IMR-90 (cell line): Measurements from ENCODE around the gene CABP7. TPM values are rescaled to one million over a fixed set of nuclear protein-coding genes. Genes with fewer than 3 reads are reported as not detected.

ENCODE experiments used
- ATAC-seq: fragments of 200-7000 bp; cut with Tn5 transposase; 2 replicates; pipeline ENCODE4 v1.9.1; 2020; ENCODE audit warnings: low read depth, mild to moderate bottlenecking, moderate library complexity
- BruUV-seq: library from RNA; stranded (reverse); fragments of 400-500 nt; replicated peaks from 2 replicates; lab custom pipeline; 2021; lab: Mats Ljungman, UMichigan
- CTCF ChIA-PET: fragments of 300-600 bp; formaldehyde crosslinking; extraction: SDS; loops from one replicate; lab custom pipeline; 2021; ENCODE audit warnings: antibody characterized with exemption; lab: Yijun Ruan, JAX
- POLR2A ChIA-PET: fragments of 300-600 bp; sonication (Branson Sonifier 250); formaldehyde crosslinking; loops from one replicate; lab custom pipeline; 2022; ENCODE audit warnings: antibody characterized with exemption; ENCODE audit not compliant: unreplicated experiment; lab: Charles Lee
- DNase-seq: peaks from one replicate; pipeline ENCODE4 v3.0.0; 2013
- H2AFZ ChIP-seq: replicated peaks from 2 replicates; pipeline ENCODE3; 2013; ENCODE audit warnings: low read length, mild to moderate bottlenecking; ENCODE audit not compliant: poor library complexity
- H2AK5ac ChIP-seq: 2 replicates; pipeline ENCODE4 v1.6.1; 2013; ENCODE audit warnings: low read depth, low read length, inconsistent platforms
- H2AK9ac ChIP-seq: replicated peaks from 2 replicates; pipeline ENCODE3; 2013; ENCODE audit warnings: mild to moderate bottlenecking, low read depth, low read length, moderate library complexity; ENCODE audit not compliant: poor library complexity
- H2BK120ac ChIP-seq: 2 replicates; pipeline ENCODE4 v1.6.1; 2013; ENCODE audit warnings: low read depth, low read length, inconsistent platforms
- H2BK15ac ChIP-seq: 3 replicates; pipeline ENCODE4 v1.6.1; 2013; ENCODE audit warnings: low read depth, low read length, inconsistent platforms
- H2BK20ac ChIP-seq: 2 replicates; pipeline ENCODE4 v1.6.1; 2013; ENCODE audit warnings: low read depth, mild to moderate bottlenecking, inconsistent platforms, low read length, moderate library complexity
- H2BK5ac ChIP-seq: 2 replicates; pipeline ENCODE4 v1.6.1; 2013; ENCODE audit warnings: mild to moderate bottlenecking, low read depth, low read length, inconsistent platforms; ENCODE audit not compliant: poor library complexity, severe bottlenecking
- H3K14ac ChIP-seq: replicated peaks from 2 replicates; pipeline ENCODE4 v1.6.1; 2013; ENCODE audit warnings: low read depth, low read length, inconsistent platforms
- H3K18ac ChIP-seq: 2 replicates; pipeline ENCODE4 v1.6.1; 2013; ENCODE audit warnings: low read depth, low read length, control low read depth
- H3K23ac ChIP-seq: 2 replicates; pipeline ENCODE4 v1.6.1; 2013; ENCODE audit warnings: low read depth, low read length, inconsistent platforms
- H3K27ac ChIP-seq: 2 replicates; pipeline ENCODE4 v1.5.1; 2013; ENCODE audit warnings: mild to moderate bottlenecking, control low read depth, low read length; ENCODE audit not compliant: insufficient read depth
- H3K27me3 ChIP-seq: 2 replicates; pipeline ENCODE4 v1.6.1; 2013; ENCODE audit warnings: low read length; ENCODE audit not compliant: control insufficient read depth, insufficient read depth
- H3K36me3 ChIP-seq: 2 replicates; pipeline ENCODE4 v1.6.1; 2013; ENCODE audit warnings: low read length, mixed read lengths; ENCODE audit not compliant: control insufficient read depth, insufficient read depth
- H3K4ac ChIP-seq: 2 replicates; pipeline ENCODE4 v1.6.1; 2013; ENCODE audit warnings: low read depth, low read length, inconsistent platforms
- H3K4me1 ChIP-seq: 2 replicates; pipeline ENCODE4 v1.6.1; 2013; ENCODE audit warnings: low read length, mixed read lengths; ENCODE audit not compliant: control insufficient read depth, insufficient read depth
- H3K4me2 ChIP-seq: 2 replicates; pipeline ENCODE4 v1.6.1; 2013; ENCODE audit warnings: low read depth, mild to moderate bottlenecking, control low read depth, low read length, moderate library complexity
- H3K4me3 ChIP-seq: 2 replicates; pipeline ENCODE4 v1.5.1; 2013; ENCODE audit warnings: low read depth, mild to moderate bottlenecking, control low read depth, low read length, moderate library complexity; ENCODE audit not compliant: insufficient read depth
- H3K56ac ChIP-seq: 2 replicates; pipeline ENCODE4 v1.6.1; 2013; ENCODE audit warnings: low read length, inconsistent platforms; ENCODE audit not compliant: insufficient read depth; ENCODE audit errors: extremely low read depth
- H3K79me1 ChIP-seq, 2 experiments: 2 replicates each; pipeline ENCODE4 v1.6.1; 2013; ENCODE audit warnings: low read length in 2 of 2, inconsistent platforms in 1 of 2, low read depth in 1 of 2
- H3K9ac ChIP-seq: 2 replicates; pipeline ENCODE4 v1.6.1; 2013; ENCODE audit warnings: low read depth, low read length, control low read depth
- H3K9me1 ChIP-seq: 2 replicates; pipeline ENCODE4 v1.6.1; 2013; ENCODE audit warnings: low read length, inconsistent platforms; ENCODE audit not compliant: insufficient read depth
- H3K9me3 ChIP-seq: 2 replicates; pipeline ENCODE4 v1.6.1; 2013; ENCODE audit warnings: low read length; ENCODE audit not compliant: control insufficient read depth, insufficient read depth
- H4K20me1 ChIP-seq: 2 replicates; pipeline ENCODE4 v1.6.1; 2013; ENCODE audit warnings: low read length, inconsistent platforms; ENCODE audit not compliant: insufficient read depth
- H4K5ac ChIP-seq: 2 replicates; pipeline ENCODE4 v1.6.1; 2013; ENCODE audit warnings: mild to moderate bottlenecking, low read depth, low read length, control low read depth
- H4K8ac ChIP-seq, 2 experiments: 2 replicates each; pipeline ENCODE4 v1.6.1; 2013; ENCODE audit warnings: low read depth in 2 of 2, low read length in 2 of 2, control low read depth in 1 of 2, inconsistent platforms in 1 of 2
- H4K91ac ChIP-seq: 2 replicates; pipeline ENCODE4 v1.6.1; 2013; ENCODE audit warnings: low read depth, low read length, inconsistent platforms; ENCODE audit not compliant: insufficient read depth
- CEBPB ChIP-seq: IDR thresholded peaks from 2 replicates; pipeline ENCODE4 v1.6.1; 2012; ENCODE audit warnings: low read depth, low read length, improper control_type of control experiment
- CHD1 ChIP-seq: IDR thresholded peaks from 2 replicates; pipeline ENCODE4 v1.6.1; 2012; ENCODE audit warnings: low read depth, low read length, improper control_type of control experiment
- FOS ChIP-seq: fragments of 150-350 bp; IDR thresholded peaks from 2 replicates; pipeline ENCODE4 v1.6.1; 2016; ENCODE audit warnings: low read depth, low read length
- MXI1 ChIP-seq: IDR thresholded peaks from 2 replicates; pipeline ENCODE4 v1.6.1; 2012; ENCODE audit warnings: low read depth, mild to moderate bottlenecking, low read length, moderate library complexity, borderline replicate concordance
- POLR2A ChIP-seq: IDR thresholded peaks from 2 replicates; pipeline ENCODE4 v1.6.1; 2012; ENCODE audit warnings: mild to moderate bottlenecking, low read depth, low read length
- SMC3 ChIP-seq: fragments of 150-350 bp; IDR thresholded peaks from 2 replicates; pipeline ENCODE4 v1.6.1; 2016; ENCODE audit warnings: low read depth, mild to moderate bottlenecking, antibody characterized with exemption, low read length, moderate library complexity
- WGBS, 2 experiments: methylation state at CpG; one replicate each; pipeline versions ENCODE4 v1.1.5 to v1.1.7; 2013; ENCODE audit warnings: missing lambda C conversion rate in 2 of 2; ENCODE audit not compliant: insufficient read length in 1 of 2; ENCODE audit errors: extremely low coverage in 2 of 2; 5-methylcytosine and 5-hydroxymethylcytosine counted together
- dilution Hi-C: fragments of 300-500 bp; cut with HindIII; formaldehyde crosslinking; loops from one replicate; pipeline ENCODE4 v1.14.3; 2018; ENCODE audit warnings: low sequenced_read_pairs; ENCODE audit not compliant: unreplicated experiment
- in situ Hi-C: fragments of 300-500 bp; cut with MboI; formaldehyde crosslinking; loops from 3 replicates; pipeline ENCODE4 v1.14.3; 2019; ENCODE audit warnings: low sequenced_read_pairs, inconsistent platforms, mixed read lengths
- intact Hi-C: fragments of 100-400 bp; cut with micrococcal nuclease; formaldehyde crosslinking; loops from 2 replicates; pipeline ENCODE4 v1.10.0; 2022
- polyA plus RNA-seq, 3 experiments: library from polyadenylated mRNA; depleted of rRNA; stranded (reverse); fragments of >200 nt; gene quantifications; 2 replicates each; pipeline ENCODE4 v1.2.3, GENCODE V29; 2012; ENCODE audit warnings: low replicate concordance in 1 of 3
- total RNA-seq: library from RNA; depleted of rRNA; stranded (reverse); fragments of >200 nt; gene quantifications from 2 replicates; pipeline ENCODE4 v1.2.3, GENCODE V29; 2012
- TF ChIP-seq, protein P1 (sequence below): fragments of 150-350 bp; IDR thresholded peaks from 2 replicates; pipeline ENCODE4 v1.6.1; 2016; ENCODE audit warnings: low read depth, mild to moderate bottlenecking, low read length, moderate library complexity, borderline replicate concordance
- TF ChIP-seq, protein P2 (sequence below): fragments of 150-350 bp; IDR thresholded peaks from 2 replicates; pipeline ENCODE4 v1.6.1; 2017; ENCODE audit warnings: mild to moderate bottlenecking, antibody characterized with exemption, low read length, low read depth
- TF ChIP-seq, protein P3 (sequence below): conservative IDR thresholded peaks from 2 replicates; pipeline ENCODE4 v1.5.1; 2012; ENCODE audit warnings: mild to moderate bottlenecking, low read depth, low read length, improper control_type of control experiment

Gene CABP7
- total and polyA plus RNA-seq, 2 of the 4 experiments (the other 2 are of a cell fraction): under 0.01 to 0.03 TPM

DNA sequence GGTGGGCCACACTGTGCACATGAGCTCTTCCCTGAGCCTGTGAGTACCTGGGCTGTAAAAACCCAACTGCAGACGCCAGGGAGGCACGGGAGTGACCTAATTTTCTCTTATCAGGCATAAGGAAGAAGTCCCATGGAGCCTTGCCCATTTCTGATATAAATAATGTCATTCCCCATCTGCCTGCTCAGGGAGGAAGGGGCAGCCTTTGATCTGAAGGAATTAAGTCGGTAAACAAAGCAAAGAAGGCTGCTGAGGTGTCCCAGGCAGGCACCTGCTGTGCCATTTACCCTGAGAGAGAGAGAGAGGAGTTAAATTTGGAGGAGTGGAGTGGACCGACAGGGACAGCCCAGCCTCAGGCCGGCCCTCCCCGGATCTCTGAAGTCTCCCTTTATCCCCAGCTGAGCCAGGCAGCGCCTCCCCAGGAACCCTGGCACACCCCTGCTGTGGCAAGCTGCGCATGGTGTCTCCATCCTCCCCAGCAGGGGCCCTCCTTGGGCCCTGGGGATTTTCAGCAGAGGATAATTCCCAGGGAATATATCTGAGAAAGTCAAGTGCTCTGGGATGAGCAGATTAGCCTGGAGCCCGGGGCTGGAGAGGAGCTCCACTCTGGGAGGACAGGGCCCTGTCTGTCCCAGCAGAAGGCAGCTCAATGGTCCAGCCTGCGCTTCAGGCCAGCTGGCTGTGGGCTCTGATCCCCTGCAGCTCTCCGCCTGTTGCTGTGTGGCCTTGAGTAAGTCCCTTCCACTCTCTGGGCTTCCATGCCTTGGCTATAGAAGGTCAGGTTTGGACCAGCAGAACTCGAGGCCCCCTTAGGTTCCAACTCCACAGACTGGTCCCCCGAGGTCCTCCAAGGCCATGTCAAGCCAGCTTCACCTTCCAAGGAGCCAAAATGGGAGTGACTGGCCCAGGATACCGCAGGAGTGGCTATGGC lies 17.5 kb upstream of the CABP7 start:
- H3K36me3 ChIP-seq: peaks cover 3% of the 10 kb centered on the region
- H3K18ac ChIP-seq: no peak overlapping the region
- H2BK5ac ChIP-seq: no peak overlapping the region
- no peak overlapping the region for H4K91ac ChIP-seq
- no peak overlapping the region for H2BK120ac ChIP-seq
- peaks cover 11% of the 10 kb centered on the region; the same call in 1 of the 2 replicates for H3K27me3 ChIP-seq
- DNase-seq (peak; percentile 11), ATAC-seq (peak; percentile 7)
- no peaks in the 10 kb centered on the region for H3K79me1 ChIP-seq
- H3K4me3 ChIP-seq: no peak overlapping the region
- H2BK15ac ChIP-seq: no peak overlapping the region
- no peak overlapping the region for H2AFZ ChIP-seq
- H2AK9ac ChIP-seq: no peak overlapping the region
- H2AK5ac ChIP-seq: no peak overlapping the region
- no peak overlapping the region for H4K8ac ChIP-seq
- no peaks in the 10 kb centered on the region for H3K9me3 ChIP-seq
- no peak overlapping the region for H3K14ac ChIP-seq
- in situ Hi-C loops: no loop called here
- 73% methylated on average over 4 of the region's 14 CpGs; no CpG with 5 or more reads in 1 of the 2 experiments for WGBS, 2 experiments
- no peak overlapping the region for H2BK20ac ChIP-seq
- POLR2A ChIA-PET: no interaction called here
- H3K9me1 ChIP-seq: 0 out of 2 replicates have a peak, but pooled peaks cover 2% of the 10 kb centered on the region
- H3K4ac ChIP-seq: no peak overlapping the region
- peaks cover 11% of the 10 kb centered on the region for H4K20me1 ChIP-seq
- no peak overlapping the region for H3K9ac ChIP-seq
- H3K23ac ChIP-seq: no peak overlapping the region
- CTCF ChIA-PET: interaction anchor here (0.7 kb wide), 1 partner anchor 12 kb away, joined by 3 read pairs; no protein-coding TSS in a partner anchor
- H3K27ac ChIP-seq: no peak overlapping the region
- H4K5ac ChIP-seq: no peak overlapping the region
- peaks cover 14% of the 10 kb centered on the region for H3K4me1 ChIP-seq
- no peak overlapping the region for H3K4me2 ChIP-seq
- intact Hi-C loops: loop anchor here (5.0 kb wide), 1 partner anchor 385 kb away; no protein-coding TSS in a partner anchor
- dilution Hi-C loops: no loop called here
- TF ChIP-seq, protein P1, sequence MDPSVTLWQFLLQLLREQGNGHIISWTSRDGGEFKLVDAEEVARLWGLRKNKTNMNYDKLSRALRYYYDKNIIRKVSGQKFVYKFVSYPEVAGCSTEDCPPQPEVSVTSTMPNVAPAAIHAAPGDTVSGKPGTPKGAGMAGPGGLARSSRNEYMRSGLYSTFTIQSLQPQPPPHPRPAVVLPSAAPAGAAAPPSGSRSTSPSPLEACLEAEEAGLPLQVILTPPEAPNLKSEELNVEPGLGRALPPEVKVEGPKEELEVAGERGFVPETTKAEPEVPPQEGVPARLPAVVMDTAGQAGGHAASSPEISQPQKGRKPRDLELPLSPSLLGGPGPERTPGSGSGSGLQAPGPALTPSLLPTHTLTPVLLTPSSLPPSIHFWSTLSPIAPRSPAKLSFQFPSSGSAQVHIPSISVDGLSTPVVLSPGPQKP: no peak
- TF ChIP-seq CEBPB (no peak), FOS (no peak), SMC3 (peak; percentile 5; the same call in 1 of the 2 replicates), POLR2A (no peak), CHD1 (no peak), MXI1 (no peak)
- TF ChIP-seq, protein P2, sequence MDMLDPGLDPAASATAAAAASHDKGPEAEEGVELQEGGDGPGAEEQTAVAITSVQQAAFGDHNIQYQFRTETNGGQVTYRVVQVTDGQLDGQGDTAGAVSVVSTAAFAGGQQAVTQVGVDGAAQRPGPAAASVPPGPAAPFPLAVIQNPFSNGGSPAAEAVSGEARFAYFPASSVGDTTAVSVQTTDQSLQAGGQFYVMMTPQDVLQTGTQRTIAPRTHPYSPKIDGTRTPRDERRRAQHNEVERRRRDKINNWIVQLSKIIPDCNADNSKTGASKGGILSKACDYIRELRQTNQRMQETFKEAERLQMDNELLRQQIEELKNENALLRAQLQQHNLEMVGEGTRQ: no peak
- TF ChIP-seq, protein P3, sequence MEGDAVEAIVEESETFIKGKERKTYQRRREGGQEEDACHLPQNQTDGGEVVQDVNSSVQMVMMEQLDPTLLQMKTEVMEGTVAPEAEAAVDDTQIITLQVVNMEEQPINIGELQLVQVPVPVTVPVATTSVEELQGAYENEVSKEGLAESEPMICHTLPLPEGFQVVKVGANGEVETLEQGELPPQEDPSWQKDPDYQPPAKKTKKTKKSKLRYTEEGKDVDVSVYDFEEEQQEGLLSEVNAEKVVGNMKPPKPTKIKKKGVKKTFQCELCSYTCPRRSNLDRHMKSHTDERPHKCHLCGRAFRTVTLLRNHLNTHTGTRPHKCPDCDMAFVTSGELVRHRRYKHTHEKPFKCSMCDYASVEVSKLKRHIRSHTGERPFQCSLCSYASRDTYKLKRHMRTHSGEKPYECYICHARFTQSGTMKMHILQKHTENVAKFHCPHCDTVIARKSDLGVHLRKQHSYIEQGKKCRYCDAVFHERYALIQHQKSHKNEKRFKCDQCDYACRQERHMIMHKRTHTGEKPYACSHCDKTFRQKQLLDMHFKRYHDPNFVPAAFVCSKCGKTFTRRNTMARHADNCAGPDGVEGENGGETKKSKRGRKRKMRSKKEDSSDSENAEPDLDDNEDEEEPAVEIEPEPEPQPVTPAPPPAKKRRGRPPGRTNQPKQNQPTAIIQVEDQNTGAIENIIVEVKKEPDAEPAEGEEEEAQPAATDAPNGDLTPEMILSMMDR: 0 out of 2 replicates have a peak, but pooled peaks have one; percentile 14
- no TSS peak for BruUV-seq
- no peak overlapping the region for H3K56ac ChIP-seq
